K562 (cell line): Measurements from ENCODE around the gene MYLK4. TPM values are rescaled to one million over a fixed set of nuclear protein-coding genes. Genes with fewer than 3 reads are reported as not detected.

Experiments
- ATAC-seq: fragments of 200-7000 bp; cut with Tn5 transposase; 3 replicates; pipeline ENCODE4 v1.9.1; 2020; ENCODE audit warnings: moderate library complexity
- BruUV-seq: library from RNA; stranded (reverse); fragments of 400-500 nt; replicated peaks from 2 replicates; lab custom pipeline; 2021; lab: Mats Ljungman, UMichigan
- CTCF ChIA-PET: fragments of 300-600 bp; formaldehyde crosslinking; extraction: SDS; loops from one replicate; lab custom pipeline; 2021; ENCODE audit warnings: low intra/inter-chr PET ratio; lab: Yijun Ruan, JAX
- POLR2A ChIA-PET: fragments of 300-600, 350-650 bp; sonication (Branson Sonifier 250); formaldehyde crosslinking; extraction: SDS; loops from one replicate; lab custom pipeline; 2021; ENCODE audit warnings: antibody characterized with exemption, inconsistent platforms; lab: Yijun Ruan, JAX
- DNase-seq, 4 experiments: peaks; one replicate each; pipeline versions ENCODE4 v3.0.0 to v3.0.0-alpha.2; 2011 to 2018; ENCODE audit warnings: low spot score in 3 of 4, mixed read lengths in 3 of 4; ENCODE audit errors: extremely low read depth in 1 of 4
- FAIRE-seq: peaks from 2 replicates; lab custom pipeline; 2011; peaks lifted over from hg19 to GRCh38; lab: Jason Lieb, UNC
- H2AFZ ChIP-seq: 2 replicates; pipeline ENCODE4 v1.6.0; 2011; ENCODE audit warnings: low read depth, low read length, control low read depth, inconsistent platforms
- H3K27ac ChIP-seq: fragments of 200-600 bp; 3 replicates; pipeline ENCODE4 v1.8.0; 2011; ENCODE audit warnings: low read depth, mild to moderate bottlenecking, control low read depth, inconsistent platforms, low read length, moderate library complexity, mixed read lengths; ENCODE audit errors: extremely low read depth
- H3K27me3 ChIP-seq, 2 experiments: fragments of 300-600 bp in 1 of 2; 2 replicates in 1 of 2; 3 replicates in 1 of 2; pipeline versions ENCODE4 v1.6.0 to v1.8.0; 2011; ENCODE audit warnings: inconsistent platforms in 2 of 2, low read length in 2 of 2, mild to moderate bottlenecking in 1 of 2, mixed read lengths in 1 of 2, moderate library complexity in 1 of 2; ENCODE audit not compliant: control insufficient read depth in 2 of 2, insufficient read depth in 2 of 2
- H3K36me3 ChIP-seq: fragments of 300-600 bp; 3 replicates; pipeline ENCODE4 v1.8.0; 2011; ENCODE audit warnings: mild to moderate bottlenecking, low read length, inconsistent platforms; ENCODE audit not compliant: control insufficient read depth, insufficient read depth
- H3K4me1 ChIP-seq, 2 experiments: fragments of 200-600 bp in 1 of 2; replicated peaks in 1 of 2; 2 replicates in 1 of 2; 3 replicates in 1 of 2; pipeline versions ENCODE4 v1.5.1 to v1.8.0; 2011; ENCODE audit warnings: inconsistent platforms in 2 of 2, low read length in 2 of 2, mild to moderate bottlenecking in 1 of 2, mixed read lengths in 1 of 2, moderate library complexity in 1 of 2; ENCODE audit not compliant: control insufficient read depth in 2 of 2, insufficient read depth in 2 of 2
- H3K4me2 ChIP-seq: 2 replicates; pipeline ENCODE4 v1.6.1; 2011; ENCODE audit warnings: low read length, control low read depth, inconsistent platforms, mixed read lengths; ENCODE audit not compliant: insufficient read depth
- H3K4me3 ChIP-seq: fragments of 200-600 bp; sonication (generic), shearing (Covaris generic); 2 replicates; pipeline ENCODE4 v1.5.1; 2016; ENCODE audit warnings: control low read depth, inconsistent platforms
- H3K79me2 ChIP-seq: fragments of 200-600 bp; 3 replicates; pipeline ENCODE4 v1.8.0; 2011; ENCODE audit warnings: low read length, inconsistent platforms; ENCODE audit not compliant: control insufficient read depth, insufficient read depth
- H3K9ac ChIP-seq, 2 experiments: 2 replicates each; pipeline versions ENCODE4 v1.6.0 to v1.6.1; 2011; ENCODE audit warnings: low read depth in 2 of 2, low read length in 2 of 2, control low read depth in 1 of 2, inconsistent platforms in 1 of 2, mild to moderate bottlenecking in 1 of 2, mixed read lengths in 1 of 2; ENCODE audit not compliant: insufficient read depth in 1 of 2
- H3K9me1 ChIP-seq: one replicate; pipeline ENCODE4 v1.6.0; 2011; ENCODE audit warnings: inconsistent platforms, mild to moderate bottlenecking, low read length, moderate library complexity; ENCODE audit not compliant: control insufficient read depth, insufficient read depth
- H3K9me3 ChIP-seq: replicated peaks from 2 replicates; pipeline ENCODE4 v1.5.1; 2011; ENCODE audit warnings: low read depth, low read length, inconsistent platforms; ENCODE audit not compliant: control insufficient read depth, insufficient read depth
- H4K20me1 ChIP-seq: replicated peaks from 2 replicates; pipeline ENCODE4 v1.6.1; 2011; ENCODE audit warnings: low read length, inconsistent platforms, mixed read lengths; ENCODE audit not compliant: control insufficient read depth, insufficient read depth
- HLTF ChIP-seq: fragments of 450-650 bp; IDR thresholded peaks from 2 replicates; pipeline ENCODE4 v1.6.1; 2016
- NKRF ChIP-seq: fragments of 450-650 bp; IDR thresholded peaks from 2 replicates; pipeline ENCODE4 v1.6.1; 2016; ENCODE audit warnings: borderline replicate concordance
- SMARCA5 ChIP-seq: fragments of 450-650 bp; IDR thresholded peaks from 2 replicates; pipeline ENCODE4 v1.6.1; 2016
- TBP ChIP-seq: optimal IDR thresholded peaks from 2 replicates; pipeline ENCODE3; 2011; ENCODE audit warnings: low read depth, low read length, improper control_type of control experiment
- ZNF76 ChIP-seq: fragments of 250-450 bp; sonication (Bioruptor Pico); IDR thresholded peaks from 2 replicates; pipeline ENCODE4 v1.4.0; 2020; ENCODE audit warnings: mild to moderate bottlenecking, moderate library complexity, borderline replicate concordance
- WGBS: fragments of 100-300 bp; shearing (Covaris generic); methylation state at CpG from one replicate; pipeline ENCODE4 v1.1.6; 2016; ENCODE audit warnings: low coverage, mixed read lengths; ENCODE audit not compliant: insufficient coverage; ENCODE audit errors: missing lambda C conversion rate; 5-methylcytosine and 5-hydroxymethylcytosine counted together
- in situ Hi-C: fragments of 300-500 bp; cut with MboI; formaldehyde crosslinking; loops from 4 replicates; pipeline ENCODE4 v1.15.0; 2018; ENCODE audit warnings: inconsistent platforms, mixed read lengths
- intact Hi-C: fragments of 100-400 bp; cut with micrococcal nuclease; formaldehyde crosslinking; loops from 2 replicates; pipeline ENCODE4 v1.14.2; 2022
- polyA plus RNA-seq, 8 experiments: library from polyadenylated mRNA; depleted of rRNA in 4 of 8; stranded (reverse) in 5 of 8; unstranded in 3 of 8; fragments of >200 nt; fragmentation: Nextera tagmentation in 2 of 8; fragmentation: Illumina TruSeq in 1 of 8; extraction: Ambion mirVana in 2 of 8; extraction: Trizol in 1 of 8; gene quantifications; 2 replicates each; pipeline versions ENCODE4 v1.2.1 to v1.2.3, GENCODE V29; 2011 to 2014; ENCODE audit warnings: inconsistent platforms in 1 of 8, missing spikeins in 1 of 8
- total RNA-seq, 7 experiments: library from RNA; depleted of rRNA in 6 of 7; stranded (reverse); fragments of >200 nt in 6 of 7; fragmentation: Illumina TruSeq in 2 of 7; extraction: Trizol in 2 of 7; gene quantifications; 2 replicates each; pipeline versions ENCODE4 v1.2.1 to v1.2.3, GENCODE V29; 2011 to 2021; ENCODE audit warnings: low replicate concordance in 1 of 7
- TF ChIP-seq, protein P1 (sequence below): sonication (generic); IDR thresholded peaks from 2 replicates; pipeline ENCODE4 v1.6.1; 2016

MYLK4 gene
- total and polyA plus RNA-seq, 9 of the 15 experiments (the other 6 are each of a cell fraction or from before 2014, with no cell fraction given), result 0.01 to 0.15 (median 0.06) TPM

DNA sequence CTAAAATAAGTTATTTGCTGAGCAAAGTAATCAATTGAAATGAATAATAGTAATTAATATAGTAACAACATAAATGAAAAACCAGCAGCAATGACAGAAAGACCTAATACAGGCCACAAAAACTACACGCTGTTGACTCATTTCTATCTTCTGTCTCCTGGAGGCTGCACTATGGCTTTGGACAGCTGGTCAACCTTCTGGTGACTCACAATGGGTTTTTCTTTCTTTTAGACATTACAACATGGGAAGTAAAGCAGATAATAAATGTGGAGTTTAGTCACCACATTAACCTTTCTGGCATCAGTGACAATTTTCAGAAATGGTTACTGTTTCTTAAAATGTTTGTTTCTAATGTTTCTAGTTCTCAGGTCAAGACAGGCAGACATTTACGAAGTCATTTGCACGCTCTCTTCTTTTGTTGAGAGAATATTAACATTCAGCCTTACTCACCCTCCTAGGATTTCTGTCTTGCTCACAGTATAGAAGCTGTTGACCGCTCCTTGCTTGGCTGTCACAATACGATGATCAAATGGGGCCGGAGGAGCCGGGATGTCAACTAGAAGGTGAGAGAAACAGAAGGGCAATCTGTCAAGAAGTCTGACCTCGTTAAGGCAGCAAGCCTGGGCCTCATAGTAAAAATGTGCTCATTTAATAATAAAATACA lies 62.2 kb downstream of the MYLK4 start (continued):
- TF ChIP-seq NKRF (no peak), TBP (no peak), HLTF (no peak)
- TF ChIP-seq, protein P1, sequence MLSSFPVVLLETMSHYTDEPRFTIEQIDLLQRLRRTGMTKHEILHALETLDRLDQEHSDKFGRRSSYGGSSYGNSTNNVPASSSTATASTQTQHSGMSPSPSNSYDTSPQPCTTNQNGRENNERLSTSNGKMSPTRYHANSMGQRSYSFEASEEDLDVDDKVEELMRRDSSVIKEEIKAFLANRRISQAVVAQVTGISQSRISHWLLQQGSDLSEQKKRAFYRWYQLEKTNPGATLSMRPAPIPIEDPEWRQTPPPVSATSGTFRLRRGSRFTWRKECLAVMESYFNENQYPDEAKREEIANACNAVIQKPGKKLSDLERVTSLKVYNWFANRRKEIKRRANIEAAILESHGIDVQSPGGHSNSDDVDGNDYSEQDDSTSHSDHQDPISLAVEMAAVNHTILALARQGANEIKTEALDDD, result 0 out of 2 replicates have a peak, but pooled peaks have one; percentile 20

GRCh38 chr6:2687456-2687855 lies 63.3 kb downstream of the MYLK4 start:
- no peak for FAIRE-seq
- BruUV-seq, result no TSS peak
- 24% methylated on average over 7 of the region's 7 CpGs for WGBS

More at GRCh38 chr6:2687456-2687855, 63.3 kb downstream of the MYLK4 start:
- no peaks in the 10 kb centered on the region for H4K20me1 ChIP-seq
- H3K4me1 ChIP-seq, result peaks cover 0 to 6% of the 10 kb centered on the region in 2 experiments; a peak in 1 of 5 replicates
- no peak overlapping the region for H3K4me3 ChIP-seq
- DNase-seq, result no peak
- ChIA-PET POLR2A (no interaction called here), CTCF (no interaction called here)
- no peaks in the 10 kb centered on the region for H3K79me2 ChIP-seq
- no peak overlapping the region for H3K4me2 ChIP-seq
- peaks cover 23 to 31% of the 10 kb centered on the region in 2 experiments for H3K27me3 ChIP-seq
- no peaks in the 10 kb centered on the region for H3K36me3 ChIP-seq
- TF ChIP-seq ZNF76 (no peak), SMARCA5 (no peak)
- no peaks in the 10 kb centered on the region for H3K9me1 ChIP-seq
- no peak for ATAC-seq
- no peak overlapping the region for H3K9ac ChIP-seq
- no peak overlapping the region for H2AFZ ChIP-seq
- in situ Hi-C loops (no loop called here), intact Hi-C loops (no loop called here)
- H3K27ac ChIP-seq, result no peak overlapping the region
- no peaks in the 10 kb centered on the region for H3K9me3 ChIP-seq
